ENCODE measurements around the gene FAM204A.
A peak's percentile ranks its signal among the peaks of the same experiment; 100 is the strongest.

Gene FAM204A

GRCh38 chr10:118290471-118290995 lies 51.6 kb downstream of the FAM204A start:
- intact Hi-C loops (cut with DNase I), result no loop called here
- DNase-seq, result no peak

DNA sequence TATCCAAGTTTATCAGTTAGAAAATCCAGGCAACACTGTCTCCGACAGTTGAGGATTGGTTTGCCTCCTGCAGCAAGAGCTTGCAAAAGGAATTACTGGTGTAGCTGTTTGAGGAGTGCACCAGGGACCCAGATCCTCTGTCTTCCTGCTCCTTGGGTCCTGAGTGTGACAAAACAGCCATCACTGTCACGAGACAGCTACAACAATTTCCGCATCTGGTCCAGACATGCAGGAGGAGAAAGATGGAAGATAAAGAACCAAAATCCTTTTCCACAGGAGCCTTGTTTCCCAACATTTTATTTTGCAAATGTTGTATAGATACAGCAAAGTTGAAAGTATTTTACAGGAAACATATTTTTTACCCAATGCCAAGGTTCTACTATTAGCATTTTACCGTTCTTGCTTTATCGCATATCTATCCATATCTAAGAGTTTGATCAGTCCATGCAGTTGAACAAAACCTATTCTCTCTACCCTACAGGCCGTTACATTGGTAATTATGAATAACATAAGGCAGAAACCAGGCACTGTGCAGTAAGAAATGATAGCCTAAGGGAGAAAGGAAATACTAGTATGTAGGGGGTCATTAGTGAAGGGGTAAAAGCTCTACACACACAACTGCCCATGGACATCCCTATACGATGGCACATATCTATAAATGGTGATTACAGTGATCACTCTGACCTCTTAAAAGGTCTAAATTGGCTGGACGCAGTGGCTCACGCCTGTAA lies 54.9 kb downstream of the FAM204A start:
- DNase-seq, result no peak
- intact Hi-C loops (cut with DNase I), result no loop called here

DNA sequence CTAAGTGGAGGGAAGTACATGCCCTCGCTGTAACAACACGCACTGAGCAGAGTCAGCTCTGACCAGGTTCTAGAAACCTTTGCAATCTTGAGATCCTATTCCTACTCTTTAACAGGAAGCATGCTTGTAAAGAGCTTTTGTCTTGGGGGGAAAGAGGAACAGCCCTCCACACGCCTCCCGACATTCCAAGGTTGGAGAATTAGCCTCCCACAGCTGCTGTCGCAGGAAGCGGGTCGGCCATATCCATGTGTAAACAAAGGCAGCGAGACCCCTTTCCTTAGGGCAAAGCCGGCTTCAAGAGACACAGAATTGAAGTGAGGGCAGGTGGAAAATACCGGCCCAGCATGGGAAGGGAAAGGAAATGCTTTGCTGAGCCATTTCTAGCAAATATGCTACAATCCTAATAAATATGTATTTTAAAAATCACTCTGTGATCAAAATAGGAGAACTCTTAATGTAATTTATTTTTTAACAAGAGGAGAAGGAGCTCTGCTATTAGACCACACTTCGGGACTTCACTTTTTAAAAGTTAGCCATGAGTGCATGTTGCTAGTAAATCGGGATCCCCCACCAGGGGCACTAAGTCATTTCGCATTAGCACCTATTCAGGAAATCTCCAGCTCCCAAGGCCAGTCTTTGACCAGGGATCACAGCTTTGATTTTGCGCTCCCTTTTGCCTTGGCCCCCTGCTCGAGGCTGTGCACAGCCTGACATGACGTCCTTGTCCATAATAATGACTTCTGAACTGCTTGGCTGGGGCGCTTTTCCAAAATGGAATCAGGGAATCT lies 55.9 kb downstream of the FAM204A start:
- intact Hi-C loops (cut with DNase I), result no loop called here

GRCh38 chr10:118282670-118283069 lies 59.5 kb downstream of the FAM204A start:
- intact Hi-C loops (cut with DNase I), result no loop called here
- no peak for DNase-seq

More for the DNA sequence above, 55.9 kb downstream of the FAM204A start:
- DNase-seq, result no peak

GRCh38 chr10:118278649-118279048 lies 63.5 kb downstream of the FAM204A start:
- no peak for DNase-seq
- intact Hi-C loops (cut with DNase I), result no loop called here

DNA sequence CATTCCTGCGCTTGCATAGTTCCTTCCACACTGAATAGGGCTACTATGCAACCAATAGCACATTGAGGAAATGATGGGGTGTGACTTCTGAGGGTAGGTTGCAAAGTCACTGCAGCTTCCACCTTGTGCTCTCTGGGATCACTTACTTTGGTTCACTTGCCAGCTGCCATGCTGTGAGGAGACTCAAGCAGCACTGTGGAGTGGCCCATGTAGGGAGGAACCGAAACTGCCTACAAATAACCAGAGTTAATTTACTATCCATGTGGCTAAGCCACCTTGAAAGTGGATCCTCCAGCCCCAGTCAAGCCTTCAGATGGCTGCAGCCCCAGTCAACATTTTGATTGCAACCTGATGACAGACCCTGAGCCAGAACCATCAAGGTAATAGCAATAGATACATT lies 64.3 kb downstream of the FAM204A start:
- intact Hi-C loops (cut with DNase I), result no loop called here
- DNase-seq, result no peak

GRCh38 chr10:118276727-118277126 lies 65.4 kb downstream of the FAM204A start:
- DNase-seq, result no peak
- intact Hi-C loops (cut with DNase I), result no loop called here

- DNase-seq, result no peak
- intact Hi-C loops (cut with DNase I), result no loop called here
Observed at GRCh38 chr10:118276204-118276603, 65.9 kb downstream of the FAM204A start.

DNA sequence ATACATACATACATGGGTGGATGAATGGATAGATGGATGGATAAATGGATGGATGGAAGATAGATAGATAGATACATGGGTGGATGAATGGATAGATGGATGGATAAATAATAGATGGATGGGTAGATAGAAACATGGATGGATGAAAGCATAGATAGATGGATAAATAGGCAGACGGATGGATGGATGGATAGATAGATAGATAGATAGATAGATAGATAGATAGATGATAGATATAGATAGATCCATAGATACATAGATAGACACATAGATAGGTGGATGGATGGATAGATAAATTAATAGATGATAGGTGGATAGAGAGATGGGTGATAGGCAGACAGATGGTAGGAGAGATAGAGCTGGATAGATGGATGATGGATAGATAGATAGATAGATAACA lies 68.5 kb downstream of the FAM204A start:
- no peak for DNase-seq
- intact Hi-C loops (cut with DNase I), result no loop called here

GRCh38 chr10:118272767-118273166 lies 69.4 kb downstream of the FAM204A start:
- intact Hi-C loops (cut with DNase I), result no loop called here
- no peak for DNase-seq

DNA sequence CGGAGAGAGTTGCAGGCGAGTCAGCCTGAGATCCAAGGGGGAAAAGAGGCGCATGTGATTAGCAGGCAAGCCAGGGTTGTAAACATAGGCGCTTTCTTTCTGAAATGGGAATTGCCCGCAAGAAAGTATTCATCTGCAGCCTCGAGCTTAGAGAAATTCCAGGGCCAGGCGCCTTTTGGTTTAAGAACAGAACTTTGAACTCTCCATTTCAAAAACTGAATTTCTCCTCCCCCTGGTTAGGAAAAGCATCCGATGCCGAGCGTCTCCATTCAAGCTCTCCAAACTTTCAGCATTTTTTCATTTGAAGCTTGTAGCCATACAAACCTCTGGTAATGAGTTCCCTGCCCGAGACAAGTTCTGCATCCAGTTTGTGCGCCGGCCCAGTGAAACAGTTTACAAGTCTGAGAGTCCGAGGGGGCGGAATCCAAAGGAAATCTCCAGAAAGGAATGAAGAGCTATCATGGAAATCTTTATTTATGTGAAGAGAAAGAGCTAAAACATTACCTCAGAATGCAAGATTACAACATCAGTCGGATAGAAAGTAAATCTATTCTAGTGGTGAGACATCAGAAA lies 69.9 kb downstream of the FAM204A start:
- DNase-seq, result peak in 29 of 42 donors; percentile 4 to 60 (median 25)
- intact Hi-C loops (cut with DNase I), result no loop called here

GRCh38 chr10:118271671-118272070 lies 70.5 kb downstream of the FAM204A start:
- intact Hi-C loops (cut with DNase I), result no loop called here
- DNase-seq, result no peak

- intact Hi-C loops (cut with DNase I), result no loop called here
- DNase-seq, result no peak
Observed at GRCh38 chr10:118266098-118266748, 75.9 kb downstream of the FAM204A start.

DNA sequence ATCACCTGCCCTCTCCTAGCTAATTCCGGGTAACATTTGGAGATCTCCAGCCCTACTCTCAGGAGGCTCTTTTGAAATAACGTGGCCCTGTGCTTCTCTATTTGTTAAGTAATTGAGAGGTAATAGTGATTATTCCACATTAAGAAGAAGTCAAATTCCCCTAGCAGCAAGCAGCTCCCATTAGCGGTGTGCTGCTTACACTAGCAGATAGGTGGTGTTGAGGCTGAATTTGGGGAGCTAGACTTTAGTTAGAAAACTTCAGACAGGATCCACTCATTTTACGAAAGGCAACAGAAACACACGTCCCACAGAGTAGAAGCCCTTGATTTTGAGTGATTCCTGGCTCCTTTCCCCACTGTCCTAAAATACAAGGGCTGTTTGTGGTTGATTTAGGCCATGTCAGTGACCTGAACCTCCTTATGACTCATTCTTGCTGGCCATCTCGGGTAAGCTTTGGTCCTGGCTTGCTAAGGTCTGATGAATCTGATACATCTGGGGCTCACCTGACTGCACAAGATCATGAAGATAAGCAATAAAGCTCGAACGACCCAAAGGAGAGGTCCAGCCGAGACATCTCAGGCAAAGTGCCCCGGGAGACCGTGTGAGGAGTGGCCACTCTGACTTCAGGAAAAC lies 77.2 kb downstream of the FAM204A start:
- no peak for DNase-seq
- intact Hi-C loops (cut with DNase I), result no loop called here

DNA sequence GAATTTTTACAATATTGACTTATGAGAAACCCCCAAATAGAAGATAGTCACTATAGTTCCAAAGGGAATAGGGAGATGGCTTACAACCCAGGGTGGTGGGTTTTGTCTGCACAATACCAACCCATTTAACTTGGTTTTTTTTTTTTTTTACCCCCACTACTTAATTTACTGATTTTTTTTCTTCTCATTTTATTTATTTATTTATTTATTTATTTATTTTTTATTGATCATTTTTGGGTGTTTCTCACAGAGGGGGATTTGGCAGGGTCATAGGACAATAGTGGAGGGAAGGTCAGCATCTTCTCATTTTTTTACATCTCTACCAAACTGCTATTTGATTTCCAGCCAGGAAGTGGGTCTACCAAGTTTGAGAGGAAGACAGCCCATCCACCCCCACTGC lies 77.9 kb downstream of the FAM204A start:
- intact Hi-C loops (cut with DNase I), result no loop called here
- DNase-seq, result no peak

GRCh38 chr10:118262538-118262937 lies 79.6 kb downstream of the FAM204A start:
- no peak for DNase-seq
- intact Hi-C loops (cut with DNase I), result no loop called here

- DNase-seq, result peak in 34 of 42 donors; percentile 11 to 72 (median 36)
- intact Hi-C loops (cut with DNase I), result no loop called here
Observed at GRCh38 chr10:118259288-118259906, 82.7 kb downstream of the FAM204A start.

GRCh38 chr10:118258285-118258684 lies 83.8 kb downstream of the FAM204A start:
- intact Hi-C loops (cut with DNase I), result no loop called here
- no peak for DNase-seq

Data from head of caudate nucleus (tissue), 42 donors.